Fibroblast of villous mesenchyme (primary cell): ENCODE results near the gene ARHGEF37. TPM values are rescaled to one million over a fixed set of nuclear protein-coding genes. Genes with fewer than 3 reads are reported as not detected.

ENCODE experiments used
- DNase-seq: peaks from one replicate; pipeline ENCODE4 v3.0.0-alpha.2; 2010; ENCODE audit warnings: low read depth
- H3K4me3 ChIP-seq: 2 replicates; pipeline ENCODE4 v1.5.1; 2011; ENCODE audit warnings: low read depth, mild to moderate bottlenecking, low read length
- CTCF ChIP-seq: IDR thresholded peaks from 2 replicates; pipeline ENCODE4 v1.5.1; 2012; ENCODE audit warnings: low read depth, mild to moderate bottlenecking, low read length; ENCODE audit not compliant: insufficient read depth
- total RNA-seq: library from RNA; depleted of rRNA; stranded (reverse); fragments of >200 nt; gene quantifications from 2 replicates; pipeline ENCODE4 v1.2.3, GENCODE V29; 2012

Gene ARHGEF37
- total RNA-seq, 1 donor = 0.43 TPM

- no peak for TF ChIP-seq CTCF
- no peak overlapping the region for H3K4me3 ChIP-seq
- no peak for DNase-seq
Observed at GRCh38 chr5:149623473-149623872, 42.2 kb downstream of the ARHGEF37 start.

- TF ChIP-seq CTCF = no peak
- no peak for DNase-seq
Observed at GRCh38 chr5:149627070-149627469, 45.8 kb downstream of the ARHGEF37 start.

GRCh38 chr5:149628221-149628620, 46.9 kb downstream of the ARHGEF37 start:
- no peak for TF ChIP-seq CTCF
- H3K4me3 ChIP-seq = no peak overlapping the region
- DNase-seq = no peak

More at GRCh38 chr5:149627070-149627469, 45.8 kb downstream of the ARHGEF37 start:
- H3K4me3 ChIP-seq = no peak overlapping the region

- TF ChIP-seq CTCF = no peak
- H3K4me3 ChIP-seq = no peak overlapping the region
- DNase-seq = no peak
Observed at GRCh38 chr5:149628846-149629388, 47.6 kb downstream of the ARHGEF37 start.

- H3K4me3 ChIP-seq = no peak overlapping the region
- DNase-seq = no peak
- no peak for TF ChIP-seq CTCF
Observed at GRCh38 chr5:149629421-149629820, 48.1 kb downstream of the ARHGEF37 start.

GRCh38 chr5:149630337-149630736, 49.0 kb downstream of the ARHGEF37 start:
- TF ChIP-seq CTCF = no peak
- H3K4me3 ChIP-seq = no peak overlapping the region
- no peak for DNase-seq

GRCh38 chr5:149631506-149631905, 50.2 kb downstream of the ARHGEF37 start:
- no peak overlapping the region for H3K4me3 ChIP-seq
- TF ChIP-seq CTCF = no peak
- DNase-seq = no peak
